Measurements from ENCODE around the gene SORCS3.
A peak's percentile ranks its signal among the peaks of the same experiment; 100 is the strongest.

The SORCS3 gene

GRCh38 chr10:104641187-104641936 lies at the start of gene SORCS3:
TSS of gene SORCS3 (plus strand) at chr10:104641290.
- DNase-seq: no peak

DNA sequence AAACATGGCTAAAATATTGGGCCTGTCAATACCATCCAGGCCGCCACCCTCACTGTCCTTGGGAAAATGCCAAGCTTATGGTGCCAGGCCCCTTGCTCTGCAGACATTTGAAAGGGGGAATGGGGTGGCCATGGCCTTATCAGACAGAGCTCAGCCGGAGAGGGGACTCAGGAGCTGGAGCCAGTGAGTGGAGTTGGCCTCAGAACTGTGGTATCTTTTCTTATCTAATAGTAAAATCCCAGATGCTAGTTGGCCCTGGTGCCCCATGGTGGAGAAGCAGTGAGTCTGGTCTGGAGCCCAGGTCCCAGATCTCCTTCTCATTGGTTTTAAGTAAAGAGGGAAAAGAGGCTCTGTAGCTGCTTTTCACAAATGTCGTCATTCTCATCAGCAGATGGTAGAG lies 49.6 kb upstream of the SORCS3 start:
- no peak for DNase-seq

DNA sequence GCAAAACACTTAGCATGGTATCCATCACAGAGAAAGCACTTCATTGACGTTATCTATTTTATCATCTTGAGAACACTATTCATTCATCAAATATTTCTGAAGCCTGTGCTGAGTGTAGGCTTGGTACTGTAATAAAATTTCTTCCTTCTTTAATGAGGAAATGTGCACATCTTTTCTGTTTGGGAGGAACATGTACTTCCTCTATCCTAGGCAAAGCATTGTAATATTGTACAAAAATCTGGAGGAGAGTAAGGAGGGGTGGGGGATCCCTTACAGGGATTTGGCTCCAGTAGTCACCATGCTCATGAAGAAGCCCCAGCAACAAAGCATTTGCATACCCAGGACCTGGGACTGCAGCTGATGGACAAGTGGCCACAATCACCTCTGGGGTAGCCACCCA lies 39.9 kb upstream of the SORCS3 start:
- DNase-seq: no peak

GRCh38 chr10:104608091-104608828 lies 32.8 kb upstream of the SORCS3 start:
- DNase-seq: no peak

DNA sequence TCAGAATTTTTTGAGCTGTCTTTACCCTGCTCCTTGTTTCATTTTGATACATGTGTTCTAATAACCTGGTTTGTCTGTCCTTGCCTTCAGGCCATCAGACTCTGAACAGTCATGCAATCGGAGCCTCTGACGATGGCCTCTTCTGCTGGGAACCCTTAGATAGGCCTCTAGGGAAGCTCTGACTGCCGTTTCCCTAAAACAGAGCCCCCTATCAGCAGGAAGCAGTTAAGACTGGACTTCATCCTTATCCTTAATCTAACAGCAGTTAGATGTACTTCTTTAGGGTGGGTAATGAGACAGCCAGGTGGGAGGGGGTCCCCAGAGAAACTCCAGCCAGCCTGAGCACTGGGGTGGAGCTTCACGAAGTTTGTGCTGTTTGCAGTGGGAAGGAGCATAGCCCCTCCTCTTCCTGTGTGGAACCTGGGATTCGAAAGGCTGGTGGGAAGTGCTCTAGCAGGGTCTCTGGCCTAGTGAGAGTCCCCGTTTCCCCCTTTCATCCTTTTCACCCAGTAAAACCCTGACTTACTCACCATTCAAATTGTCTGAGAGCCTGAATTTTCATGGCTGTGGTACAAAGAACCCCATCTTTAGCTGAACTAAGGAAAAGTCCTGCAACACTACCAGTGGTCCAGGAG lies 28.4 kb upstream of the SORCS3 start:
- DNase-seq: no peak

- DNase-seq: no peak
Observed at GRCh38 chr10:104613406-104613805, 27.7 kb upstream of the SORCS3 start.

DNA sequence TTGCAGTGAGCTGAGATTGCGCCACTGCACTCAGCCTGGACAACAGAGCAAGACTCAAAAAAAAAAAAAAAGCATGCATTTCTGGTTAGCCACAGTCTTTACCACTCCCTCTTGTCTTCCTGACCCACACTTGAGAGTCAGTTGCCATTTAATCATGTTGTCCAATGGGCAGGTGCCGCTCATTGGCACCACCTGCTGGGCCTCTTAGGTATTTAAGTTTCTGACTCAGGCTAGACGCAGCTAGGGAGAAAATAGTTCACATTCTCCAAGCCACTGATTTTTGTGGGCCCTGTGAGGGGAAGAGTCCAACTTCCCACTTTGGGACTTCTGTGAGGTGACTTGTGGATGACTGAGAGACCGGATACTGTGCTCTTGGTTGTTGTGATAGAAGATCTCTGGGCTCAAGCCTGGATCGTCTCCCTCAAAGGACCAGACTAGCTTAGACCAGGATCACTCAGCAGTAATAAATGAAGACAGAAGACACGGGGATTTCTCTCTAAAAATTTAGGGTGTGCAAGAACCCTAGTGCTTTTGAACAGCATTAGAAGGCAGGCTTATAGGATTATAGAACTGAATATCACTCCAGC lies 26.8 kb upstream of the SORCS3 start:
- DNase-seq: peak; percentile 41

- no peak for DNase-seq
Observed at GRCh38 chr10:104615136-104615535, 26.0 kb upstream of the SORCS3 start.

DNA sequence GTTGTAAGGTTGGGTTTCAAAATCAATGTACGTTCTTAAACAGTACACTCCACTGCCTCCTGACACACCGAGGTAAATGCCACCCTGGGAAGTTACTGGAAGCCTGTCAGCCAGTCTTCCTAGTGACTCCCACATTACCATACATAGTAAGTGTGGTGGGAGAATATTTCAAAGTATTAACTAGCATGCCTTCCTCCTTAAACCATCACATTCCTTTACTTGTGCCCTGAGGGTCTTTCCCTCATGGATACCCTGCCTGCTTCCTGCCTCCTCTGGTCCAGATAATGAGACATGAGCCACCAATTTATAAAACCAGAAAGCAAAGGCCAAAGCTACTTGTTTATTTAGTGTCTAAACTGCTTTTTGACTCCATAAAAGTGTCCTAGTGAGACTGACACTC lies 23.3 kb upstream of the SORCS3 start:
- no peak for DNase-seq

- DNase-seq: no peak
Observed at GRCh38 chr10:104622175-104622574, 18.9 kb upstream of the SORCS3 start.

DNA sequence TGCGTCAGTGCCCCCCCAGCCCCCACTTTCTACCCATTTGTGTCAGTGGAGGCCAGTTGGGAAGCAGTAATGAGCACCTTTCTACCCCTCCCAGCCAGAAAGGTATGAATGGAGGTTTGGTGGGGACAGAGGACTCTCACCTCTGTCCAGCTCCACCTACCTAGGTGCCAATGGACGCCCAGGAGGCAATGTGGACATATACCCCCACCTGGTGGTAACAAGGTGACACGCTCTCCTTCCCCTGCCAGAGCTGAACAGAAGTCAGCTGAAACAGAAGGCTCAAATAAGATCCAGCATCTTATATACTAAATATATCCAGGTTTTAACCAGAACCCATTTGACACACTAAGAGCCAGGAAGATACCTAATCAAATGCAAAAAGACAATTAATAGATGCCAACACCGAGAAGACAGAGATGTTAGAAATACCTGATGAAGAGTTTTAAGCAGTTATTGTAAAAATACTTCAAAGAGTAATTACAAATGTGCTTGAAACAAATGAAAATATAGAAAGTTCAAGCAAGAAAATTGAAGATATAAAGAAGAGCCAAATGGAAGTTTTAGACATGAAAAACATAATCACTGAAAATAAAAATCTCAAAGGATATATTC lies 18.4 kb upstream of the SORCS3 start:
- no peak for DNase-seq

DNA sequence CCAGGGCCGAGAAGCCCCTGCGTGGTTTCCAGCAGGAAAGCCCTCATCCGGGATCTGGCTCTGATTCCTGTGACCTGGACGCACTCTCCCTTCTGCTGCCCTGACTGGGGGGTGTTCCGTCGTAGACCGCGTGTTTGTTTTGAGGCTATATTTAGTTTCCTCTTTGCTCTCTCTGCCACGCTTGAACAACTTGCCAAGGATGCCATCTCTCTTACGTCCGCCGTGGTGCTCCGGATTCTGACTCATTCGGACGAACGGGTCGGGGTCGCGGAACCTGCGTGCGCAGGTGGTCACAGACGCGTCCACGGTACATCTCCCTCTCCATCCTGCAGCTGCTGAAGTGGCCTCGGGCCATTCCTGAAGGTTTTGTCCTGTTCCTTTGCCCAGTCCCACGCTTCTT lies 10.4 kb upstream of the SORCS3 start:
- no peak for DNase-seq

DNA sequence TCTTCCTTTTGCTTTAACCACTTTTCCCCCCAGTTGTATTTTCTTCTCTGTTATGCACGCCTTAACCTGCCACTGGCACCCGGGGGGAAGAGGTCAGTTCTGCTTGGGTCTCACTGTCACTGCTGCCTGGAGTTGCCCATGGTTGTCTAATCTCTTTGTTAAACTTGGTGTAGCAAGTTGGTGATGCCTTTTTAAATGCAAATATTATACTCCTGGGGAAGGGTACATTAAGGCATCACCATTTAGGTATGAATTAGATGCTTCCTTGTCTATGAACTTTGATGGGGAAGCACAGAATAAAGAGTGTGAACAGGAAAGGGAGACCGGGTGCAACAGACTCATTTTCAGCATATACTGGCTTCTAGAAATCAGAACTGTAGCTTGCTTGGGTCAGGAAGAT lies 9.1 kb upstream of the SORCS3 start:
- no peak for DNase-seq

GRCh38 chr10:104638861-104639589 lies 2.1 kb upstream of the SORCS3 start:
- no peak for DNase-seq

DNA sequence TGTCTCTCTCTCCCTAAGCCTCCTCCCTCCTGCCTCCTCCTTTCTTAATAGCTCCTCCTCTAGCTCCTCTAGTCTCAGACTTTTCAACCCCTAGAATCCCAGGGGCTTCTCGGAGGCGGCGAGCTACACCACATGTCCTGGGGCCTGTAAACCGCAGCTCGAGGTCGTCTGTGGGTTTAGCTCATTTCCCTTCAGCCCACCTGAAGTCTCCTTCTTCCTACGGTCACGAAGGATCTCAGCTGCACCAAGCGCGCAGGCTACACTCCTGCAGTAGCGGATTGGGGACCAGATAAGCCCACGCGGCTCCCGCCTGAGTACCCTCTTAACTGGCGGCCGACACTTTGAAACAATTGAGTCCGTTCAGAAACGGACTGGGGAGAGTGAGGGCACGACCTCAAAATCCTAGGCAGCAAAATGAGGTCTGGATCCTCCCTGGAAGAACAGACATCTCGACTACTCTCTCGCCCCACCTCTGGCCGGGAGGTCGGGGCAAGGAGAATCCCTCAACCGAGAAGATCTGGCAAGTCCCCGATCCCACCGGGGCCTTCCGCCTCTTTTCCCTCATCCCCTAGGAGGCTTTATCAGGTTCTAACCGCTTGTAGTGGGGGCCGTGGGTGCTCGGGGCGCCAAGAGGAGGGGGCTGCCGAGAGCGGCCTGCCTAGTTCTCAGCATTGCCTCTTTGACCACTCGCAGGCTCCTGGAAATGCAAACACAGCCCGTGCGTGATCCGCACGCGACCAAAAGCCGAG lies 1.3 kb upstream of the SORCS3 start:
- no peak for DNase-seq

DNA sequence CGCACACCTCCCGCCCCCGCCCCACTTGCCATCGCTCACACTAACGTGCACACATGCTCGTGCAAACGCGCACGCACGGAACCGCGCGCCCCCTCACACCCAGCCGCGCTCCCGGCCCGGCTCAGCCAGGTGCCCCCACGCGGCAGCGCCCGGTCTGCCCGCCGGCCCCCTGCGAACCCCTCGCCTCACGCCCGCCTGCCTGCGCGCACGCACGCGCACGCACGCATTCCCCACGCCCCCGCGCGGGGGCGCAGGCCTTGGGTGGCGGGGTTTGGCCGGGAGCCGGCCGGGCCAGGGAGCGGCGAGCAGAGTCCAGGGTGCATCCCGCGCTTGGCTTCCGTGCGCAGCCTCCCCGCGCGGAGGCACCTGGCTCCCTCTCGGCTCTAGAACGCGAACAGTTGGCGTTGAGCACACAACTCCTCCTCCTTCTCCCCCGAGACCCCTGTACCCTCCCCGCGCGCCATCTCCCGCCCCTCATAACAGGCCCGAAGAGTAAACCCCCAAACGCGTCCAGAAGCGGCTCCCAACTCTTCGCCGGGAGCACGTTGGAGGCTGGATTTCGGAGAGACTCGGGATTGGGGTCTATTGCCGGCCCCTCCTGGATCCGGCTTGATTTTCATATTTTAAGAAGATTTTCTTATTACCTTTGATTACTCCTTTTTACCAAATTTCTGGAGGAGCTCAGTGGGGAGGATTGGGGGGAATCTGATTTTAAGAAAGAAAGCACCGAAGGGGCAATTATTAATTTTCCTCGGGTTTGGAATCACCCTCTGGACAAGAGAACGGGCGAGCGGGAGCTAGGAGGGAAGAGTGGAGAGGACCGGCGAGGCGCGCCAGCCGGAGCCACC lies 527 bp upstream of the SORCS3 start:
- no peak for DNase-seq

DNA sequence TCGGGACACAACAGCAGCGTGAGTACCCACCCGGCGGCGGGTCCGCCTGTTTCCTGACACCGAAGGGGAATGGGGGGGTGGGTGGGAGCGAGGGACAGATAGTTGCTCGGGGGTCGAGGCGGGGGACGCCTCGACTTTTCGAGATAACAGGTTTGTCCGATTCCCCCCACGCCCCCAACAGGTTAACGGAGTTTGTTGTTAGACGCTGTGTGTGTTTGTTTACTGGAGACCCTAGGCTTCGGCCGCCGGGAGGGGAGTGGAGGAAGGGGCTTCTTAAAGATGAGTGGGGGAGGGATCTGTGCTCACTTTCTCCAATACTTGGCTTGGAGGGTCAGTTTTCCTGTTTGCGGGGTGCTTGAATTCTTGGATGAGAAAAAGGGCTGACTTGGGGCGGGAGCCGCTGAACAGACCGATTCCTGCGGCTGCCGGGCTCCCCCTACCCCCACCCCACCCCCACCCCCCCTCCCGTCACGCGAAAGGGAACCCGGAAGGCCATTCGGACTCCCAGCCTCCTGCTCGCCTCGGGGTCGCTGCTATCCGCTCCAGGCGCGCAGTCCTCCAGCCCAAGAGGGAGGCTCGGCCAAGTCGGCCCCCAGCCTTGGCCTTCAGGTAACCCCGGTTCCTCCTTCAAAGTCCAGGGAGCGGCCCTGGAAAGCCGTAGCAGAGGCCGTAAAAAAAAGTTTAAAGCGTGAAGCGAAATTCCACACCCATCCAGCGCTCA lies 1.0 kb downstream of the SORCS3 start:
- DNase-seq: no peak

- DNase-seq: no peak
Observed at GRCh38 chr10:104642658-104643302, 1.7 kb downstream of the SORCS3 start.

GRCh38 chr10:104643303-104643663 lies 2.2 kb downstream of the SORCS3 start:
- no peak for DNase-seq

GRCh38 chr10:104646146-104646545 lies 5.1 kb downstream of the SORCS3 start:
- no peak for DNase-seq

Measured in activated CD4-positive, CD25-positive, alpha-beta regulatory T cell treated with anti-CD3 and anti-CD28 coated beads, Interleukin-2, amount 50 U/mL, for 72 hours (primary cell).